ENCODE results near the gene MGLL.
"Not testable (repeated sequence)": the region's sequence is repeated elsewhere in the genome, so short reads cannot be mapped to it uniquely, and the experiment has no call there.

The MGLL gene

GRCh38 chr3:127684871-127685707, 137.2 kb downstream of the MGLL start:
- DNase-seq: no peak

GRCh38 chr3:127682561-127682960, 139.8 kb downstream of the MGLL start:
- DNase-seq: no peak

GRCh38 chr3:127682175-127682554, 140.2 kb downstream of the MGLL start:
- DNase-seq: not testable (repeated sequence)

GRCh38 chr3:127680798-127681221, 141.5 kb downstream of the MGLL start:
- no peak for DNase-seq

- no peak for DNase-seq
These were observed 142.1 kb downstream of the MGLL start for GRCh38 chr3:127680146-127680661.

DNA sequence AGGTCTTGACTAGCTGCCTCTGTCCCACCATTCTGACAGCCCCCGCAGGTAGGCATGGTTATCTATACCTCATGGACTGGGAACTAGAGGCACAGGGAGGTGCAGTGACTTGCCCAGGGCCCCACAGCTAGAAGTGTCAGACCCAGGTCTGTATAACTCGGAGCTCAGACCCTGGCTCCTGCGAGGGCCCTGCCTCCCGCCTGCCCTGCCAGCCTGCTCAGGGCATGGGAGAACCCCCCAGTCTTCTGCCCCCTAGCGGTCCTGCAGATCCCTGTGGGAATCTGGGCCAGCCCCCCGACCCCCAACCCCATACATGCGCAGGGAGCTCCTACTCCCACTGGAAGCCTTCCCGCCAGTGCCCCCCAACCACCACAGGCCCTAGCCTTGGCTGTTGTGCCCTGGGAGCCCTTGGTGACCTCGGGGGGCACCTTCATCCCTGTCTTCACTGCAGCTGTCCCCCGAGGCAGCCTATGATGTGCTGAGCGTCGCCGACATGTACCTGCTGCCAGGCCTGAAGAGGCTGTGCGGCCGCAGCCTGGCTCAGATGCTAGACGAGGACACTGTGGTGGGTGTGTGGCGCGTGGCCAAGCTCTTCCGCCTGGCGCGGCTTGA, 142.7 kb downstream of the MGLL start:
- no peak for DNase-seq

- no peak for DNase-seq
These were observed 143.4 kb downstream of the MGLL start for GRCh38 chr3:127678611-127679533.

DNA sequence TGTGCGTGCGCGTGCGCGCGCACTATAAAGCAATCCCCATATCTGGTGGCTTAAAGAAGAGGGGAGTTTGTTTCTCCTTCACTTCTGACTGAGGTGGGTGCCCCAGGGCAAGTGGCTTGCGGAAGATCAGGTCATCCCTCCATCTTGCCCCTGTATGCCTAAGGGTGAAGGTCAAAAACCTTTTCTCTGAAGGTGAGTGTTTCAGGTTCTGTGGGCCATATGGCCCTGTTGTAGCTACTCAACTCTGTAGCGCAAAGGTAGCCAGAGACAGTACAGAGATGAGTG, 144.1 kb downstream of the MGLL start:
- no peak for DNase-seq

DNA sequence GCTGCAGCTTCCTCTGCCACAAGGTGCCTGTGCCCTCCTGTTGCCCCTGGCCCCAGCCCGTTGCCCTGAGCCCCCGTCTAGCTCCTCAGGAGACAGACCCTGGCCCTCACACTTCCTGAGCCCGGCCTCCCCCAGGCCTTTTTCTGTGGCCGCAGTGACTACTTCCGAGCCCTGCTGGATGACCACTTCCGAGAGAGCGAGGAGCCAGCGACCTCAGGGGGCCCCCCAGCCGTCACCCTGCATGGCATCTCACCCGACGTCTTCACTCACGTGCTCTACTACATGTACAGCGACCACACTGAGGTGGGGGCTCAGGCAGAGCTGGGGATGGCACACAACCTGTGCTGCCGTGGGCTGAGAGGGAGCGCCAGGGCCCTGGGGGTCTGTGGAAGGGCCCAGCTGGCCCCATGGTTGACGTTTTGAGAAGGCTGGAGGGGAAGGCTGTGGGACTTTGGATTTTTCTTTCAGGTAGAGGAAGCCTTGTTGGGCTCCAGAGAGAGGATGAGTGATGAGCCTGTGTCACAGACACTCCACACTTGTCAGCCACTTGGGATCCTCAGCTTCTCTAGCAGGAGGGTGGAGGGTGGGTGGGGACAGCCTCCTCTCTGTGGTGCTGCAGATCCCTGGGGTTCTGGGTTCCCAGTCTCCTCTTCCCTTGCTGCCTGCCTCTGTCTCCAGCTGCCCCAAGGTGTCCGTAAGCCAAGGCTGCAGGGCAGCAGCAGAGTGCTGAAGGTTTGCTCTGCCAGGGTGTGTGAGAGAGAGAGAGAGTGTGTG, 144.6 kb downstream of the MGLL start:
- no peak for DNase-seq

DNA sequence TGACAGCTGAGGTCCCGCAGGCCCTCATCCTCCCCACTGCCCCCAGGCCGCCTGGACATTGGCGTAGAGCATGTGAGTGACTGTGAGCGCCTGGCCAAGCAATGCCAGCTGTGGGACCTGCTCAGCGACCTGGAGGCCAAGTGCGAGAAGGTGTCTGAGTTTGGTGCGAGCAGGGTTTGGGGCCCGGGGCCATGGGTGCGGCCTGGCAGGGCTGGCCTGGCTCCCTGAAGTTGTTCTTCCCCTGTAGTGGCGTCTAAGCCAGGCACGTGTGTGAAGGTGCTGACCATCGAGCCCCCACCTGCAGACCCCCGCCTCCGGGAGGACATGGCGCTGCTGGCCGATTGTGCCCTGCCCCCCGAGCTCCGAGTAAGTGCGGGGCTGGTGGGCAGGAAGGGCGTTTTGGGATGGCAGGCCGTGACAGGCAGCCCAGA, 145.4 kb downstream of the MGLL start:
- no peak for DNase-seq

DNA sequence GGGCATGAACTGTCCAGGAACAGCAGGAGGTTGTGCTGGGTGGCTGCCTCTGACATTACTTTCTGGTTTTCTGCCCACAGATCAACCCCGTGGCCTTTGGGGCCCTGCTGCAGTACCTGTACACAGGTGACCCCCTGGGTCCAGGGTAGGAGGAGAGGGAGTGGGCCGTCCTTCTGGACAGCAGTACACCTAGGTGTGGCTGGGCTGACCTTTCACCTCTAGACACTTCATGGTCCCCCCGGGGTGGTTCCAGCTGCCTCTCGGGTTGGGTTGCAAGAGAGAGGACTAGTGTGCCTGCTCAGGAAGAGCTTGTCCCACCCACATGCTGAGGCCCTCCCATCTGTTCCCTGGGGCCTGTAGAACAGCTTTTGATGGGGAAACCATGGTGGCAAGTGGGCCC, 145.9 kb downstream of the MGLL start:
- no peak for DNase-seq

GRCh38 chr3:127675651-127676391, 146.5 kb downstream of the MGLL start:
- no peak for DNase-seq

DNA sequence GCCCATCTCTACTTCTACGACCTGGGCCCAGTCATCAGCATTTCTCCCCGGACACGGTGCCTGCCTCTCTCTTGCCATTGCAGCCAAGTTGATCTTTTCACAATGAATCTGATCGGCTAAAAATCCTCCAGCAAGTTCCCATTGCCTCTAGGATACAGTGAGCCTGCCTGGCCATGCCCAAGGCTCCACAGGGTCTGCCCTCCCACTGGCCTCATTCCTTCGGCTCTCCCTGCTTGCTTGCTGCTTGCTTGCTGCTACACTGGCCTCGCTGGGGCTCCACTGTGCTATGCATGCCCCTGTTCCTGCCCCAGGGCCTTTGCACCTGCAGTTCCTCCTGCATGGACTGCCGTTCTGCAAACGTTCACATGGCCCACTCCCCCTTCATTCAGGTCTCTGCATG, 147.5 kb downstream of the MGLL start:
- DNase-seq: no peak

- no peak for DNase-seq
These were observed 148.1 kb downstream of the MGLL start for GRCh38 chr3:127674101-127674721.

- DNase-seq: no peak
These were observed 148.9 kb downstream of the MGLL start for GRCh38 chr3:127673191-127674100.

DNA sequence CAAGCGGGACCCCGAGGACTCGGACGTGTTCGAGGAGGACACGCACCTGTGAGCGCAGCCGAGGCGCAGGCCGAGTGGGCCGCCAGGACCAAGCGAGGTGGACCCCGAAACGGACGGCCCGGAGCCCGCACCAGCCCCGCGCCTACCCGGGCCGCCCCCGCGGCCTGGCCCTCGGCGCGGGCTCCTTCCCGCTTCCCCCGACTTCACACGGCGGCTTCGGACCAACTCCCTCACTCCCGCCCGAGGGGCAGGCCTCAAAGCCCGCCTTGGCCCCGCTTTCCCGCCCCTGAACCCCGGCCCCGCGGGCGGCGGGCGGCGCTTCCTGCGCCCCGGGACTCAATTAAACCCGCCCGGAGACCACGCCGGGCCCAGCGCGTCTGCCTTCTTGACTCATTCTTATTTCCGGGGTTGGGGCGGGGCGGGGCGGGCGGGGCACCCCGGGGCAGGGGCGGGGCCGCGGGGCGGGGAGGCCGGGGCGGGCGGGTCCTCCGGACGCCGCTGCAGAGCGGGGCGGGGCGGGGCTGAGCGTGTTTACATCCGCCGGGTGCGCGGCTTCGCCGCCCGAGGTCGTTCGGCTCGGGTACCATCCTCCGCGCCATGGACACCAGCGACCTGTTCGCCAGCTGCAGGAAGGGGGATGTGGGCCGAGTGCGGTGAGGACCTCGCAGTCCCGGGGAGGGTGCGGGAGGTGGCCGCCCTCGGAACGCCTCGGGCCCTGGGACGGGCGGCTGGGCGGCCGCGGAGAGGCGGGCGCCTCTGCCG, 149.7 kb downstream of the MGLL start, which contains the start of gene ABTB1:
Gene ABTB1 (plus strand): TSS at position 524 of the 762 bp plus-strand sequence. CDS start 74 bp downstream, at position 598.
- peak; percentile 47 for DNase-seq

DNA sequence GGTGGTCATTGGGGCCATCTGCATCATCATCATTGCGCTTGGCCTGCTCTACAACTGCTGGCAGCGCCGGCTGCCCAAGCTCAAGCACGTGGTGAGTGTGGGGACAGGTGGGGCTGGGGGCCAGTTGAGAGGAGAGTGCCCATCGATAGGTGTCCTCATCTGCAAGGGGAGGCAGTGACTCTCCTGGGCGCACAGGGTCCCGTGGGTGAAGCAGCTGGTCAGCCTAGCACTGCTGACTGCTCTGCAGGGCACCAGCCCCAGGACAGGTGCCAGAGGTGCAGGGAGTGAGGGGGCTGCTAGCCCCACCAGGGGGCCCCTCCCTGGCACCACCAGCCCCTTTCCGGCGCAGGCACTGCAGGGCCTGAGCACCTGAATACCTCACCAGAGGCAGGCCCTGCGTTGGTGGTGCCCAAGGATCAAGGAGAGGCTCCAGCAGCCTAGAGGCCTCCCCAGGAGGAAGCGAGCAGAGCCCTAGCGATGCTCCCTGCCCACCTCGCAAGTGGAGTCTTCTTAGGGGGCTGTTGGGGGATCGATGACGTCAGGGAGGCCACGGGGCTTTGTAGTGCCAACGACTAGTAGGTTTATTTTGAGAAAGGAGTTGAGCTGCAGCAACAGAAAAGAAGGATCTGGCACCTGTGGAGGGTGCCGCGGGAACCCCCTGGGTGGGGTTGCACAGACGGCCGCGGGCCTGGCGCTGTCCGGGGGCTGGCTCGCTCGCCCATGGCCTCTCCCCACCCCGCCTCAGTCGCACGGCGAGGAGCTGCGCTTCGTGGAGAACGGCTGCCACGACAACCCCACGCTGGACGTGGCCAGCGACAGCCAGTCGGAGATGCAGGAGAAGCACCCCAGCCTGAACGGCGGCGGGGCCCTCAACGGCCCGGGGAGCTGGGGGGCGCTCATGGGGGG, 150.5 kb downstream of the MGLL start:
- DNase-seq: no peak
